T-helper 2 cell treated with Interferon-gamma antibody and Interleukin-4, amounts not matched to agents 5 μg/mL and 100 μg/mL, for 36 hours (primary cell): ENCODE measurements around the gene CPLX1.
A peak's percentile ranks its signal among the peaks of the same experiment; 100 is the strongest.
"Not testable (repeated sequence)": the region's sequence is repeated elsewhere in the genome, so short reads cannot be mapped to it uniquely, and the experiment has no call there.

ENCODE experiments used
- DNase-seq: peaks from one replicate; pipeline ENCODE4 v3.0.0; 2021; ENCODE audit warnings: low spot score
- H3K27ac Mint-ChIP-seq: one replicate; pipeline ENCODE4 v1.8.0; 2021; ENCODE audit warnings: mild to moderate bottlenecking, mixed read lengths
- H3K27me3 Mint-ChIP-seq: one replicate; pipeline ENCODE4 v1.8.0; 2021; ENCODE audit warnings: low read depth, mixed read lengths
- H3K36me3 Mint-ChIP-seq: one replicate; pipeline ENCODE4 v1.8.0; 2021; ENCODE audit warnings: low read depth, mixed read lengths
- H3K4me1 Mint-ChIP-seq: one replicate; pipeline ENCODE4 v1.8.0; 2021; ENCODE audit warnings: low read depth, mixed read lengths
- H3K4me3 Mint-ChIP-seq: one replicate; pipeline ENCODE4 v1.8.0; 2022; ENCODE audit warnings: mild to moderate bottlenecking, moderate library complexity, mixed read lengths
- H3K9me3 Mint-ChIP-seq: one replicate; pipeline ENCODE4 v1.8.0; 2021; ENCODE audit warnings: mixed read lengths

Gene CPLX1

DNA sequence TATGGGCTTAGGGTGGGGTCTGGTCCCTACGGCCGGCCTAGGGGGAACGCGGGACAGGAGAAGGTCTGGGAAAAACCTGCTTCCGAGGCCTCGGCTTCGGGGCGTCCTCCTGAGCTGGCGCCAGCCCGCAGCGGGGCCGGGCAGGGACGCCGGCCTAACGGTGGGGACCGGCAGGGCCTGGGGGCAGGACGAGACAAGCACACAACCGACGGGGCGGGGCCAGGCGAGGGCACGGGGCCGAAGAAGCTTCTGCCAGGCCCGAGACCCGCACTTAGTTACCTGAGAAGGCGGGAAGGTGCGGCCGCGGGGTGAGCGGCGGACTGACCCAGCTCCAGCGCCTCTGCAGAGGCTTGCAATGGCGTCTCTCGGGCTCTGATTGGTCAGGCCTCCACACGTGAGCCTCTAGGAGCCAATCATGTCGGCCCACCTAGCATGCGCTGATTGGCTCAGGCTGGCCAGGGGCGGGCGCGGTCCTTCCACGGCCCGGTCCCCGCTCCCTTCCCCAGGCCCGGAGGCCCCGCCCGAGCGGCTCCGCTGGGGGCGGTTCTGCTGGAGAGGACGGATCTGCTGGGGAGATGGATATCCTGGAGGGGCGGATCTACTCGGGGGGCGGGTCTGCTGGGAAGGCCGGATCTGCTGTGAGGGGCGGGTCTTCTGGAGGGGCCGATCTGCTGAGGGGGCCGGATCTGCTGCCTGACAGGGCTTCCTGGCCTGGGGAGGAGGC is 44.3 kb downstream of the CPLX1 start:
- DNase-seq: peak; percentile 99
- H3K4me3 Mint-ChIP-seq: peak overlapping the region; percentile 88
- H3K27me3 Mint-ChIP-seq: peaks cover 16% of the 10 kb centered on the region
- H3K9me3 Mint-ChIP-seq: no peaks in the 10 kb centered on the region
- H3K36me3 Mint-ChIP-seq: peaks cover 36% of the 10 kb centered on the region
- peak overlapping the region; percentile 88 for H3K27ac Mint-ChIP-seq
- H3K4me1 Mint-ChIP-seq: peaks cover 29% of the 10 kb centered on the region

DNA sequence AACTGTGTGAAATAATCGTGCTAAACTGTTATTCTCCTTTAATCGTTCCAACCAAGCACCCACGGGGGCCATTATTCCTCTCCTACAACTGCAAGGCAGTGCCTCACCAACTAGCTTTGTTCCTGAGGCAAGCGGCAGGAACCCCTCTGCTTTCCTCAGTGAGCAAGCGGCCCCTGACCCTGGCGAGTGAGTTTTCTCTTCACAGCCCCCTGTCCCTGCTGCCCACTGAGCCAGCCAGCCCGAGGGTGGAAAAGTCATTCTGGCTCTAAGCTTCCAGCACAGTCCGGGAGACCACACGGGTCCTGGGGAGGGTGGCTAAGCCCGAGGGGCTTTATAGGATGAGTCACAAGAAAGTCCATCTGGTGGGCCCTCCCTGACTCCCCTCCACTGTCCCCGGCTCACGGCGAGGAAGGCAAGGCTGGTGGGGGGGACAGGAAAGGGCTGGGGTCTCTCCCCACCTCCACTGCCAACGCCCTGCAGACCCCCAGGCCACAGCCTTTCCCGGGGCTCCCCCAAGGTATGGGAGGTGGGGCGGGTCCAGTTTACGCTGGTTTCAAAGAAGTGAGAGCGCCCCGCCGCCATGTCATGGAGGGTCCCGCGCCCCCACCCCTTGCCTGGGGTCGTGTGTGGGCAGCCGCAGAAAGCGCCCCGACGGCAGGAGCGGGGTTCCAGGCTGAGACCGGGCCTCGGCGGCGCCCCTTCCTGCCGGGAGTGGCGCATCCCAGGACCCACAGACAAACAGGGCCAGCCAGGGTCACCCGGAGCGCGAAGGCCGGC is 45.0 kb downstream of the CPLX1 start:
- peaks cover 16% of the 10 kb centered on the region for H3K27me3 Mint-ChIP-seq
- H3K9me3 Mint-ChIP-seq: no peaks in the 10 kb centered on the region
- DNase-seq: no peak
- peak overlapping the region; percentile 88 for H3K27ac Mint-ChIP-seq
- peaks cover 30% of the 10 kb centered on the region for H3K4me1 Mint-ChIP-seq
- peaks cover 40% of the 10 kb centered on the region for H3K36me3 Mint-ChIP-seq
- peak overlapping the region; percentile 88 for H3K4me3 Mint-ChIP-seq

DNA sequence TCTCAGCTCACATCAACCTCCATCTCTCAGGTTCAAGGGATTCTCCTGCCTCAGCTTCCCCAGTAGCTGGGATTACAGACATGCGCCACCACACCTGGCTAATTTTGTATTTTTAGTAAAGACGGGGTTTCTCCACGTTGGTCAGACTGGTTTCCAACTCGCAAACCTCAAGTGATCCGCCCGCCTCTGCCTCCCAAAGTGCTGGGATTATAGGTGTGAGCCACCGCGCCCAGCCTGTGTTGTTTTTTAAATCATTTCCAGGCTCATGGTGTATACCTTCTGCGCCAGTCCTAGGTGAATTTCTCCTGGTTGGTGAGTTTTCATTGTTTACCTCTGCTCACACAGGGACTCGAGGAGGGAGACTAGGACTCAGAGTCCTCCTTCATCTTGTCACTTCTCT is 45.7 kb downstream of the CPLX1 start:
- H3K4me1 Mint-ChIP-seq: peaks cover 32% of the 10 kb centered on the region
- not testable (repeated sequence) for DNase-seq, H3K9me3 Mint-ChIP-seq
- peak overlapping the region; percentile 88 for H3K27ac Mint-ChIP-seq
- peak overlapping the region; percentile 88 for H3K4me3 Mint-ChIP-seq
- H3K27me3 Mint-ChIP-seq: peaks cover 12% of the 10 kb centered on the region
- H3K36me3 Mint-ChIP-seq: peaks cover 45% of the 10 kb centered on the region

DNA sequence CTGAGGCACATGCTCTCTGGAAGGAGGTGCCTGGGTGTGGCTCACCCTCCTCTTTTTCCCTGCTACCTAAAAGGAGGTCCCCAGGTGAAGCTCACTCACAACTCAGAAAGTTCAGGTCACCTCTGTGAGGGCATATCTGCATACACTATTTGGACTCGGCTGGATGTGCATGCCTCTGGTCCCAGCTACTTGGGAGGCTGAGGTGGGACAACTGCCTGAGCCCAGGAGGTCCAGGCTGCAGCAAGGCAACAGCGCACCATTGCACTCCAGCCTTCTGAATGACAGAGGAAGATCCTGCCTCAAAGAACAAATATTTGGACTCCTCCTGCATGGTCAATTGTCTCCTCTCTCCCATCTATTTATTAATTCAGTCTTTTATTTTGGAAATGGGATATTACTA is 46.4 kb downstream of the CPLX1 start:
- no peaks in the 10 kb centered on the region for H3K9me3 Mint-ChIP-seq
- H3K4me1 Mint-ChIP-seq: peaks cover 35% of the 10 kb centered on the region
- peaks cover 50% of the 10 kb centered on the region for H3K36me3 Mint-ChIP-seq
- H3K4me3 Mint-ChIP-seq: peak overlapping the region; percentile 88
- no peak for DNase-seq
- H3K27me3 Mint-ChIP-seq: peaks cover 5% of the 10 kb centered on the region
- peak overlapping the region; percentile 74 for H3K27ac Mint-ChIP-seq

DNA sequence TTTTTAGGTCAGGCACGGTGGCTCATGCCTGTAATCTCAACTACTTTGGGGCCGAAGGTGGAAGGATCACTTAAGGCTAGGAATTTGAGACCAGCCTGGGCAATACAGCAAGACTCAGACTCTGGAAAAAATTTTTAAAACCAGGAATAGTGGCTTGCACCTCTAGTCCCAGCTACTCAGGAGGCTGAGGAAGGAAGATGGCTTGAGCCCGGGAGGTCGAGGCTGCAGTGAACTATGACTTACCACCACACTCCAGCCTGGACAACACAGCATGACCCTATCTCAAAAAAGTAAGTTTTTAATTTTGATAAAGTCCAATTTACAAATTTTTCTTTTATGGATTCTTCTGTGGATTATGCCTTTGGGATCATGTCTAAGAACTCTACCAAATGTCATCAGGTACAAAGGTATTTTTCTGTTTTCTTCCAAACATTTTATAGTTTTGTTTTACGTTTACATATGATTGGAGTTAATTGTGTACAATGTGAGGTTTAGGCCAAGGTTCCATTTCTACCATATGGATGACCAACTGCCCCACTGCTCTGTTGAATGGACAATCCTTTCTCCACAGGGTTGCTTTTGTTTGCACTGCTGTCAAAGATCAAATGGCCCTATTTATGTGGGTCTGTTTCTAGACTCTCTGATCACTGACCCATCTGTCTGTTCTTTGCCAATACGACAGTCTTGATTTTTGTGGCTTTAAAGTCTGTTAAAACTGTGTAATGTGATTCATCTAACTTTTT is 48.2 kb downstream of the CPLX1 start:
- peaks cover 56% of the 10 kb centered on the region for H3K36me3 Mint-ChIP-seq
- no peak overlapping the region for H3K4me3 Mint-ChIP-seq
- peaks cover 37% of the 10 kb centered on the region for H3K4me1 Mint-ChIP-seq
- H3K27me3 Mint-ChIP-seq: no peaks in the 10 kb centered on the region
- no peak overlapping the region for H3K27ac Mint-ChIP-seq
- H3K9me3 Mint-ChIP-seq: no peaks in the 10 kb centered on the region
- no peak for DNase-seq

DNA sequence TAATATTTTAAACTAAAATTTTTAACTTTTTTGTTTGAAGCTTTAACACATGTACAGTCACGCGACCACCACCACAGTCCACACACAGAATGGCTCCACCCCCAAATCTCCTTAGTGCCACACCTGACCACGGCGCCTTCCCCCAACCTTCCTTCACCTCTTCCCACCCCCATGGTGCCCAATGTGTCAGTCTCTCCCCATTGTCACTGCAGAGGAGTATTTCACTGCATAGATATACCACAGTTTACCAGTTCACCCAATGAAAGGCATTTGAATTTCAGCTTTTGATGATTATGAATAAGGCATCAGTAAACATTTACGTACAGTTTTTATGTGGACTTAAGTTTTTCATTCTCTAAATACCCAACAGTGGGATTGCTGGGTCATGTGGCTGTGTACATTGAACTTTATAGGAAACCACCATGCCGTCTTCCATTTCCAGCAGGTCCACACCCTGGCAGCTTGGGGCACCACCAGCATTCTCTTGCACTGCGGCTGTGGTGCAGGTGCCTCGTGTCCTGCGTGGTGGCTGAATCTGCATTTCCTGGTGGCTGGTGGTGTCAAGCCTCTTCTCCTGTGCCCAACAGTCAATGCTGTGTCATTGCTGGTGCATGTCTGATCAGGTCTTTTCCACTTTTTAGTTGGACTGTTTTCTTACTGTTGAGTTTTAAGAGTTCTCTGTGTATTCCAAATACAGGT is 49.0 kb downstream of the CPLX1 start:
- no peak overlapping the region for H3K27ac Mint-ChIP-seq
- no peaks in the 10 kb centered on the region for H3K9me3 Mint-ChIP-seq
- no peak for DNase-seq
- H3K4me1 Mint-ChIP-seq: peaks cover 33% of the 10 kb centered on the region
- no peaks in the 10 kb centered on the region for H3K27me3 Mint-ChIP-seq
- H3K4me3 Mint-ChIP-seq: no peak overlapping the region
- peaks cover 56% of the 10 kb centered on the region for H3K36me3 Mint-ChIP-seq

DNA sequence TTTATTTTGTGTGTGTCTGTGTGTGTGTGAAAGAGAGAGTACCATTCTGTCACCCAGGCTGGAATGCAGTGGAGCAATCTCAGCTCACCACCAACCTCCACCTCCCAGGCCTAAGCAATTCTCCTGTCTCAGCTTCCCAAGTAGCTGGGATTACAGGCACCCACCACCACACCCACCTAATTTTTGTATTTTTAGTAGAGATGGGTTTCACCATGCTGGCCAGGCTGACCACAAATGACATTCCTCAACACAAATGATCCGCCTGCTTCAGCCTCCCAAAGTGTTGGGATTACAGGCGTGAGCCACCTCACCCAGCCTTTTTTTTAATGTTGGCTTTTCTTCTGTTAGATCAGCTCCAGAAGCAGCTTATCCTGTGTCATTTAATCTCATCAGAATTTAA is 50.4 kb downstream of the CPLX1 start:
- Mint-ChIP-seq H3K4me1 (peaks cover 31% of the 10 kb centered on the region), H3K36me3 (peaks cover 56% of the 10 kb centered on the region)
- not testable (repeated sequence) for H3K9me3 Mint-ChIP-seq, H3K27me3 Mint-ChIP-seq, DNase-seq, H3K27ac Mint-ChIP-seq, H3K4me3 Mint-ChIP-seq

DNA sequence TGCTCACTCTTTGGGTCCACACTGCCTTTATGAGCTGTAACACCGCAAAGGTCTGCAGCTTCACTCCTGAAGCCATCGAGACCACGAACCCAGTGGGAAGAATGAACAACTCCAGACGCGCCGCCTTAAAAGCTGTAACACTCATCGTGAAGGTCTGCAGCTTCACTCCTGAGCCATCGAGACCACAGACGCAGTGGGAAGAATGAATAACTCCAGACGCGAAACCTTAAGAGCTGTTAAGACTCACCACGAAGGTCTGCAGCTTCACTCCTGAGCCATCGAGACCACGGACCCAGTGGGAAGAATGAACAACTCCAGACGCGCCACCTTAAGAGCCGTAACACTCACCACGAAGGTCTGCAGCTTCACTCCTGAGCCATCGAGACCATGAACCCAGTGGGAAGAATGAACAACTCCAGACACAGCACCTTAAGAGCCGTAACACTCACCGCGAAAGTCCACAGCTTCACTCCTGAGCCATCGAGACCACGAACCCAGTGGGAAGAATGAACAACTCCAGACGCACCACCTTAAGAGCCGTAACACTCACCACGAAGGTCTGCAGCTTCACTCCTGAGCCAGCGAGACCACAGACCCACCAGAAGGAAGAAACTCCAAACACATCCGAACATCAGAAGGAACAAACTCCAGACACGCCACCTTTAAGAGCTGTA is 51.4 kb downstream of the CPLX1 start:
- DNase-seq, H3K4me3 Mint-ChIP-seq, H3K9me3 Mint-ChIP-seq, H3K27me3 Mint-ChIP-seq: not testable (repeated sequence)
- H3K4me1 Mint-ChIP-seq: peaks cover 22% of the 10 kb centered on the region
- H3K27ac Mint-ChIP-seq: peak overlapping the region; percentile 5
- peaks cover 56% of the 10 kb centered on the region for H3K36me3 Mint-ChIP-seq

DNA sequence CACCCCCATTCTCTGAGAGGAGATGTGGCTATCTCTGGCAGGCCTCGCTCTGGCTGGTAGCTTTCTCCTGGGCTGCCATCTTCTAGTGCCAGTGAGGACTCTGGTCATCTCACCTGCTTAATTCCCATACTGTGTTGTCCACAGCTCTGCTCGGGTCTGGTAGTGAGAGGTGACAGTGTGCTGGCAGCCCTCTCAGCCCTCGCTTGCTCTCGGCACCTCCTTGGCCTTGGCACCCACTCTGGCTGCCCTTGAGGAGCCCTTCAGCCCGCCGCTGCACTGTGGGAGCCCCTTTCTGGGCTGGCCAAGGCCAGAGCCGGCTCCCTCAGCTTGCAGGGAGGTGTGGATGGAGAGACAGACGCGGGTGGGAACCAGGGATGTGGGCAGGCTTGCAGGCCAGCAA is 52.7 kb downstream of the CPLX1 start:
- H3K36me3 Mint-ChIP-seq: peaks cover 50% of the 10 kb centered on the region

DNA sequence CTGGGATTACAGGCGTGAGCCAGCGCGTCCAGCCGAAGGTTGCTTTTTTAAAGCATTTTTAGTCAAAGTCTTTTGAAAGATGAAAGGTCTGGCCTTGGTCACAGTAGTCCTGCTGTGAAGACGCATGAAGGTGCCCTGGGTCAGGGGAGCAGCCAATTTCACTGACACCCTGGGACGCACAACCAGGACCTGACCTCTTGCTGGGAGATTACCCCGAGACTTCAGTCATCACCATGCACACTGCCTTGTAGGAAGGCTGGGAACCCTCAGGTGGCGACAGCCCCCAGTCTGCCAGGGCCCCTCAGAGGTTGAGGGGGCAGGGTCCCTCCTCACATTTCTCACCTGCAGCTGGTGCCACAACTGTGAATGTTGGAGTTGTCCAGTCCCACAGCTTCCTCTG is 53.2 kb downstream of the CPLX1 start:
- Mint-ChIP-seq H3K4me1 (peaks cover 14% of the 10 kb centered on the region), H3K36me3 (peaks cover 46% of the 10 kb centered on the region), H3K9me3 (no peaks in the 10 kb centered on the region), H3K4me3 (no peak overlapping the region), H3K27ac (no peak overlapping the region), H3K27me3 (no peaks in the 10 kb centered on the region)
- no peak for DNase-seq

More for the DNA sequence above, 52.7 kb downstream of the CPLX1 start:
- no peaks in the 10 kb centered on the region for H3K27me3 Mint-ChIP-seq
- no peak for DNase-seq
- H3K9me3 Mint-ChIP-seq: no peaks in the 10 kb centered on the region
- no peak overlapping the region for H3K27ac Mint-ChIP-seq
- peaks cover 18% of the 10 kb centered on the region for H3K4me1 Mint-ChIP-seq
- H3K4me3 Mint-ChIP-seq: no peak overlapping the region

DNA sequence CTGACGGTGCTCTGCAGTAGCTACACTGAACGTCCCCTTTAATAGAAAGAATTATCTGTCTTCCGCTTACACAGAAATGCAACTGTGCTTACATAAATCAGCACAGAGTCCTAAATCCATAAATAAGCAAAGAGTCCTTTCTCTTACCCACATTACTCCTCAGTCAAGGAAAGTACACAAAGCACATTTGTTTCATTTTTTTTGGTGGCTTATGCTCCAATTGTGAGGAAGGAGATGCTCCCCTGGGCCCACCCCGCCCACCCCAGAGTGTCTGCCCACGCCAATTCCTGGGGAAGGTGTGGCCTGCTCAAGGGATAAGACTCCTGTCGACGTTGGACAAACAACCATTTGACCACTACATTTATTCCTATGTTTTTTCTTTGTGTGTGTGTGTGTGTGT is 53.8 kb downstream of the CPLX1 start:
- no peak overlapping the region for H3K4me3 Mint-ChIP-seq
- peaks cover 48% of the 10 kb centered on the region for H3K36me3 Mint-ChIP-seq
- no peaks in the 10 kb centered on the region for H3K27me3 Mint-ChIP-seq
- H3K9me3 Mint-ChIP-seq: no peaks in the 10 kb centered on the region
- H3K4me1 Mint-ChIP-seq: peaks cover 10% of the 10 kb centered on the region
- DNase-seq: no peak
- no peak overlapping the region for H3K27ac Mint-ChIP-seq

DNA sequence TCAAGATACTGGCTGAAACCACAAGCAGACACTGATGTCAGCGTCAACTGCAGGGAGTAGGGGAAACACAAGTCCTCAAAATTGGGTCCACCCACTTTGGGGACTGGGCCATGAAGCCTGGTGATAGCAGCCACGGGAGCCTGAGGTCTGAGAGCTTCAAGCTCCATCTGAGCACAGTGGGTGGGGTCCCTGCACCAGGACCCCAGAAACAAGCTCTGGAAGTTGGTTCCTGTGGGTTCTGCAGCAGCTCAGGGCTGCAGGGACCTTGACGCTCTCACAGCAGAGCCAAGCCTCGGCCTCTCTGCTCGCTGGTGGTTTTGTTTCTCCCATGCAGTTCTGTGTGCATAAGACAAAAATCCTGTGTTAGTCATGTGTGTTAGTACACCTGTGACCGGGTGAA is 54.5 kb downstream of the CPLX1 start:
- Mint-ChIP-seq H3K36me3 (peaks cover 49% of the 10 kb centered on the region), H3K9me3 (no peaks in the 10 kb centered on the region), H3K4me3 (no peak overlapping the region), H3K27ac (no peak overlapping the region), H3K27me3 (no peaks in the 10 kb centered on the region), H3K4me1 (peaks cover 10% of the 10 kb centered on the region)
- no peak for DNase-seq

DNA sequence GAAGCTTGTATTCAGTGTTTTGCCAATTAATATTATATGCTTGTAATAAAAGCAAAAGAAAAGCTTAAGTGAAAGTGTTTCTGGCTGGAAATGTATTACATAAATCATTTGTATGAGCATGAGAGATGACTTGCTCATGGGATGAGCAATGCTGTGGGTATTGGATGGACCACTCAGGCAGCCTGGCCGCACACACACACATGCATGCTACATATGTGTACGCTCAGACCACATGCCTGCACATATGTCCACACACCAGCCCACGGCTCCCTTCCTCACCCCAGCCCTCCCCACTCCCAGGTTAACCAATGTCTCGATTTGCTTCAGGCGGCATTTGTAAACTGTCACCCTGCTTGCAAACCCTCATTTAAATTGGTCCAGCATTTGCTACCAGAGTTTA is 55.9 kb downstream of the CPLX1 start:
- Mint-ChIP-seq H3K4me1 (peaks cover 7% of the 10 kb centered on the region), H3K9me3 (no peaks in the 10 kb centered on the region), H3K27ac (no peak overlapping the region), H3K27me3 (no peaks in the 10 kb centered on the region), H3K4me3 (no peak overlapping the region), H3K36me3 (peaks cover 43% of the 10 kb centered on the region)
- no peak for DNase-seq
